C4-2B (cell line): ENCODE data around the gene ZNF445.
"Not testable (repeated sequence)": the region's sequence is repeated elsewhere in the genome, so short reads cannot be mapped to it uniquely, and the experiment has no call there.

Source experiments
- H3K27ac ChIP-seq: fragments of 450-650 bp; 2 replicates; pipeline ENCODE4 v1.5.1; 2017
- CTCF ChIP-seq: fragments of 450-650 bp; conservative IDR thresholded peaks from 2 replicates; pipeline ENCODE4 v1.5.1; 2017; ENCODE audit warnings: mild to moderate bottlenecking
- ZFX ChIP-seq: fragments of 450-650 bp; IDR thresholded peaks from 2 replicates; pipeline ENCODE4 v1.6.1; 2017

Gene ZNF445

GRCh38 chr3:44418549-44418948, 58.9 kb downstream of the ZNF445 start:
- H3K27ac ChIP-seq, result no peak overlapping the region
- TF ChIP-seq CTCF (no peak; the same call in 1 of the 2 replicates), ZFX (no peak)

GRCh38 chr3:44418118-44418517, 59.4 kb downstream of the ZNF445 start:
- H3K27ac ChIP-seq, result not testable (repeated sequence)

- no peak overlapping the region for H3K27ac ChIP-seq
- TF ChIP-seq ZFX (no peak), CTCF (no peak)
These were observed 61.1 kb downstream of the ZNF445 start for GRCh38 chr3:44416031-44417030.

GRCh38 chr3:44415421-44415820, 62.0 kb downstream of the ZNF445 start:
- H3K27ac ChIP-seq, result no peak overlapping the region
- TF ChIP-seq ZFX, result no peak

GRCh38 chr3:44414517-44415090, 62.9 kb downstream of the ZNF445 start:
- H3K27ac ChIP-seq, result no peak overlapping the region
- no peak for TF ChIP-seq ZFX
- TF ChIP-seq CTCF, result no peak

- H3K27ac ChIP-seq, result no peak overlapping the region
- no peak for TF ChIP-seq ZFX
- no peak for TF ChIP-seq CTCF
These were observed 65.1 kb downstream of the ZNF445 start for GRCh38 chr3:44412365-44412764.

GRCh38 chr3:44411031-44411645, 66.3 kb downstream of the ZNF445 start:
- no peak for TF ChIP-seq CTCF
- no peak for TF ChIP-seq ZFX
- no peak overlapping the region for H3K27ac ChIP-seq
